Measurements from ENCODE around the gene BID.

BID gene

GRCh38 chr22:17782621-17783020 lies 8.4 kb upstream of the BID start:
- DNase-seq = no peak

GRCh38 chr22:17782158-17782557 lies 7.9 kb upstream of the BID start:
- DNase-seq = no peak

GRCh38 chr22:17781319-17782031 lies 7.2 kb upstream of the BID start:
- DNase-seq = peak; percentile 56

GRCh38 chr22:17780741-17781318 lies 6.6 kb upstream of the BID start:
- DNase-seq = no peak

GRCh38 chr22:17780116-17780740 lies 6.0 kb upstream of the BID start:
- DNase-seq = no peak

GRCh38 chr22:17779286-17780115 lies 5.2 kb upstream of the BID start:
- no peak for DNase-seq

- no peak for DNase-seq
These were observed 4.2 kb upstream of the BID start for GRCh38 chr22:17778412-17778976.

- DNase-seq = no peak
These were observed 3.4 kb upstream of the BID start for GRCh38 chr22:17777717-17778044.

GRCh38 chr22:17777005-17777716 lies 2.9 kb upstream of the BID start:
- peak; percentile 82 for DNase-seq

- DNase-seq = peak; percentile 21
These were observed 1.7 kb upstream of the BID start for GRCh38 chr22:17775781-17776465.

- no peak for DNase-seq
These were observed 837 bp upstream of the BID start for GRCh38 chr22:17774926-17775685.

GRCh38 chr22:17773606-17774205 lies 563 bp downstream of the BID start:
- DNase-seq = peak; percentile 71

- no peak for DNase-seq
These were observed 1.2 kb downstream of the BID start for GRCh38 chr22:17772958-17773605.

GRCh38 chr22:17772249-17772957 lies 1.9 kb downstream of the BID start:
- DNase-seq = no peak

GRCh38 chr22:17770180-17771077 lies 3.8 kb downstream of the BID start:
- no peak for DNase-seq

- DNase-seq = no peak
These were observed 4.6 kb downstream of the BID start for GRCh38 chr22:17769716-17770082.

- DNase-seq = no peak
These were observed 5.1 kb downstream of the BID start for GRCh38 chr22:17769013-17769715.

All from CD4-positive, alpha-beta T cell treated with Interleukin-10 for 1 hour (primary cell).